GM21423 (cell line): Measurements from ENCODE around the gene NPHP4.
"Not testable (repeated sequence)": the region's sequence is repeated elsewhere in the genome, so short reads cannot be mapped to it uniquely, and the experiment has no call there.

ENCODE experiments used
- ATAC-seq: cut with Tn5 transposase; IDR thresholded peaks from one replicate; pipeline ENCODE4 v1.9.1; 2021; ENCODE audit warnings: mild to moderate bottlenecking, moderate library complexity; ENCODE audit not compliant: unreplicated experiment

The NPHP4 gene

DNA sequence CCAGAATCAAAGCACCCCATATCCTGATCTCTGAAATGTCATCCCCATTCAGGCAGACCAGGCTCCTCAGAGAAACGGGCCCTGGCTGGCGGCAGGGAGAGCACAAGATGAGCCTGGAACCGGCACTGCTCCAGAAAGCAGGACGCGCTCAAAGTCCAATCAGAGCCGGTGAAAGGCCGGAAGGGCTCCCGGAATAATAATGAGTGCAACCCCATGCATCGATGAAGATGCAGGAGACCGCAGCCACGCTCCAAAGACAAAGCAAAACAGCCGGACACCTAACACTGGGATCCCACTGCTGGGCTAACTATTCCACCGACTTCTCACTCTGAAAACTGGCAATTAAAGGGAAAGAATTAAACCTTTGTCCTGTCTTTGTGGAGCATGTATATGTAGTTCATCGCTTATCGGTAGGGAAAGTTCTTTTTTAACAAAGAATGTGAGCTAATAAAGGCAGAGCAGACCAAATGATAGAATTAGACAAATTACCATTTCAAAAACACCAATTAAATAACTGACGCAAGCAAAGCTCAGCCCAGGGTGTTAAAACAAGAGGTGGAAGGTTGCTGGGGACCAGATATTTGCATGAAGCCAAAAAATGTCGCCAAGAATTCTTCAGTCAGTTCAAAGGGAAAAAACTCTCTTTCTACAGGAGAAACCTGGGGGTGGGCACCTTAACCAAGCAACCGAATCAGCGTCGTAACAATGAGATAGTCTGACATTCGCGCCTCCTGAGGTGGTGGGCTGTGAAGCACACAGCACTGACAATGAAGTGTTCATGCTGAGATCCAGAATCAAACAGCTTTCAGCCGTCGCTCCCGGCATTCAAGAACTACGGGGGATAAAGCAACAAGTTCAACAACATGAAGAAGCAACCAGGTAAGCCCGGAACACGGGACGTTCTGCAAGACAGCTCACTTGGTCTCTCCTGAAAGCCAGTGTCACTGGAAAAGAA, 95.2 kb downstream of the NPHP4 start:
- ATAC-seq, result no peak

GRCh38 chr1:5895446-5896406, 96.5 kb downstream of the NPHP4 start:
- ATAC-seq, result no peak

- ATAC-seq, result not testable (repeated sequence)
These were observed 98.4 kb downstream of the NPHP4 start for GRCh38 chr1:5893699-5894278.

GRCh38 chr1:5892329-5892728, 99.9 kb downstream of the NPHP4 start:
- no peak for ATAC-seq

DNA sequence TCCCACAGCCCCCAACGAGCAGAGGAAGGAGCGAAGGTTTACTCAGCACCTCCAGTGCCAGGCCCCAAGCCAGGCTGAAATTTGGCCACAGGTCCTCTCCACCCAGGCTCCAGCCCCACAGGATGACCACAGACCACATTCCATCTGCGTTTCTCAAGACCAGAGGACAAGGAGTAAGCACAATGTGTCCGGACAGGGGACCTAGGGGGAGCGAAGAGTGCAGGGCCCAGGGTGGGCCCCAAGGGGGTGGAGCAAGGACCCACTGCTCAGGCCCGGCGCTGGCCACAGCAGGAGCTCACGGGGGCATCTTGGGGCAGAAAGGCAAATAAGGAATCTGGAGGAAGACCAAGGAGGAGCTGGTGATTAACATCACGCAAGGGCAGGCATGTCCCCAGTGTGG, 100.5 kb downstream of the NPHP4 start:
- no peak for ATAC-seq

GRCh38 chr1:5891137-5891536, 101.1 kb downstream of the NPHP4 start:
- no peak for ATAC-seq

GRCh38 chr1:5890346-5891106, 101.7 kb downstream of the NPHP4 start:
- ATAC-seq, result no peak

GRCh38 chr1:5889901-5890300, 102.3 kb downstream of the NPHP4 start:
- no peak for ATAC-seq

DNA sequence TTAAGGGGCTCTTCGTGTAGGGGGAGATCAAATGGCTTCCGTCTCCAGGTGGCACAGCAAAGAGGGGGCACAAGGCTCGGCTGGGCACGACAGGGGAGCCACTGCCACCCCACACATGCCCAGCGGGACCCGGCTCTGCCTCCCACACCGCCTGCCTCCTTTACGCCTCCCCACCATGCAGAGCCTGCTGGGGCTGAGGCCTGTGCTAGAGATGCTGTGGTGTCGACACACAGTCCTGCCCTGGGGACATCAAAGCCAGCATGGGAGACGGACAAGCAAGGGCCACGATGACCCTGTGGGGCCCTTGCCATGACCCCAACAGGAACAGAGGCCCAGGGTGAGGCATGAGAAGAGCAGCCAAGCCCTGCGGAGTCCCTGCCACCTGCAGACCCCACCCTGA, 102.8 kb downstream of the NPHP4 start:
- ATAC-seq, result no peak

GRCh38 chr1:5888606-5889211, 103.5 kb downstream of the NPHP4 start:
- no peak for ATAC-seq

DNA sequence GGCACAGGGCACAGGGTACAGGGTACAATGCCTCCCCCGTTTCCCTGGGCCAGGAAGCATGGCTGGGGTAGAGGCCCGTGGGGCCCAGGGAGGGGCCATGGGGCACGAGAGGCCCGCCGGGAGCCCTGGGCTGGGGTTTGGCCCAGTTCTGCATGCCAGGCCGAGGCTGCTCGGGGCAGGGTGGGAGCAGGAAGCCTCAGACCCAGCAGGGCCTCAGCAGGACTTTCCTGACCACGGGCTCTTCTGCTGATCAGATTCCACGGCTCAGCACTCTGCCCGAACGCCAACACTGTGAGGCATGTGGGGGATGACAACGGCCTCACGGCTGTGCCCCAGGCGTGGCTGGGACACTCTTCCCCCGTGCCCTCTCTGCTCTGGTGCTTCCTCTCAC, 104.3 kb downstream of the NPHP4 start:
- no peak for ATAC-seq

DNA sequence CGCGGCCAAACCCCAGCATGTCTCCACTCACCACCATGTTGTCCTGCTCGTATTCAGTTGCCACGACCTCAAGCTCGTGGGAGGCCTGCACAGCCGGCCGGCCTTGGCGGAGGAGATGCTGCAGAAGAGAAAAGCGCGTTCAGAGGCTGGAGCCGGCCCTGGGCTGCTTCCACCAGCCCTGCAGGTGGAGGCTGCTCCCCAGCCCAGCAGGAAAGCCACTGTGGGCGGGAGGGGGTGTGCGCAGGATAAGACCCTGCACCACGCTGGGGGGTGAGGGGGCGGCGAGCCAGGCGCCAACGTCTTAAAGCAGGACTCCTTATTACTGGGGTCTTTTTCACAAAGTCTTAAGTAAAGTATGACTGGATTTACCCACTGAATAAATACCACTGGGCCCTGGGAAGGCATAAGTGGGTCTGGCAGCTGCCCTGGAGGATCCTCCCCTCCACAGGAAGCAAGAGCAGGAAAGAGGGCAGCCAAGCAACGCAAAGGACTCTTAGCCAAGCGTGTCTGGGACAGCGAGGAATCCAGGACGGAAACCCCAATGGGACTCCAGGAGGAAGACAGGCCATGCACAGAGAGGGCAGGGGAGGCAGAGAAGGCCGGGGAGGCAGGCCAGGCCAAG, 104.8 kb downstream of the NPHP4 start:
- ATAC-seq, result no peak

DNA sequence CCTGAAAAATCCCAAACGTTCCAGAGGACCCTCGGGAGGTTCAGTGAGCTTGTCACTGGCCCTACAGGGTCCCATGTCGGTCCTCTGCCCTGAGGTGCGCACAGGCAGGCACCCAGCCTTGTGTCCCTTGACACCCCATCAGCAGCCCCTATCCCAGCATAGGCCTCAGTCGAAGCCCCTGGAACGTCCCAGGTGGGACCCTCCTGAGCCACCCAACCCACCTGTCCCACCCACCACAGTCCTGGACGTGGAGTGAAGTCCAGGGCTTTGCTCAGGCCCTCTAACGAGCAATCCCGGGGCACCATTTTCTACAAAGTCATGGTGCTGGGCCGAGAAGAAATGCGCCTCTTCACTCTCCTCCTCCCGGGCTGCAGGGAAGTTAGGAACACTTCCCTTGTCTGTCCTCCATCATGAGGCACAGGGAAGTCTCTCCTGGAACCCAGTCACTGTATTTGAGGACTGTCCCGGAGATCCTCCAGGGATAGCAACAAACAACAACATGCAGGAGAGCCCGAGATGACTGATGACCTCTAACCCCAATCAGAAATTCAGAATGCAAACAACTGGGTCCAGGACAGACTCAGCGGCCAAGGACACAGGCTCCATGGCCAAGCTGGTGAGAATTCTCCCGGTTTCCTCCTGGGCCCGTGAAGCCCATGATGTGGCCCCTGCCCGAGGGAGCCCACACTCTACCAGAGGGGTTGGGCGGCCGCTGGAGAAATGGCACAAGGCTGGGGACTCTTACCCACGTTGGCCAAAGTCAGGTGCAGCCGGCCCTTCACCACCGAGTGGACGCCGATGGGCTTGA, 105.5 kb downstream of the NPHP4 start:
- ATAC-seq, result no peak

DNA sequence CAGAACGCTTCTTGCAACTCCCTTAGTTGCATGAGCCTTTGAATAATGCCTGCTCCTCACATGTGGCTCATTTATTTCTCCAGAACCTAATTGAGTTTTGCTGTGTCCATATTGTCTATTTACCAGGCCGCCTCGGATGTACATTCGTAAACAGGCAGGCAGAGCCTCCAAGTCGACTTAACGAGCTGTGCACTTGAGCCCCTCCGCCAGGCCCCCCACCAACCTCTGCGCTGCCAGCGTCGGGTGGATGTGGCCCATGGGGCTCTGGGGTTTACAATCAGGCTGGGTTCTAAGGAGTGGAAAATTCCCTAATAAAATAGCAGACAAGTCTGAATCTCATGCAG, 106.1 kb downstream of the NPHP4 start:
- no peak for ATAC-seq

- no peak for ATAC-seq
These were observed 106.6 kb downstream of the NPHP4 start for GRCh38 chr1:5885471-5886139.

- ATAC-seq, result no peak
These were observed 108.1 kb downstream of the NPHP4 start for GRCh38 chr1:5884110-5884509.

DNA sequence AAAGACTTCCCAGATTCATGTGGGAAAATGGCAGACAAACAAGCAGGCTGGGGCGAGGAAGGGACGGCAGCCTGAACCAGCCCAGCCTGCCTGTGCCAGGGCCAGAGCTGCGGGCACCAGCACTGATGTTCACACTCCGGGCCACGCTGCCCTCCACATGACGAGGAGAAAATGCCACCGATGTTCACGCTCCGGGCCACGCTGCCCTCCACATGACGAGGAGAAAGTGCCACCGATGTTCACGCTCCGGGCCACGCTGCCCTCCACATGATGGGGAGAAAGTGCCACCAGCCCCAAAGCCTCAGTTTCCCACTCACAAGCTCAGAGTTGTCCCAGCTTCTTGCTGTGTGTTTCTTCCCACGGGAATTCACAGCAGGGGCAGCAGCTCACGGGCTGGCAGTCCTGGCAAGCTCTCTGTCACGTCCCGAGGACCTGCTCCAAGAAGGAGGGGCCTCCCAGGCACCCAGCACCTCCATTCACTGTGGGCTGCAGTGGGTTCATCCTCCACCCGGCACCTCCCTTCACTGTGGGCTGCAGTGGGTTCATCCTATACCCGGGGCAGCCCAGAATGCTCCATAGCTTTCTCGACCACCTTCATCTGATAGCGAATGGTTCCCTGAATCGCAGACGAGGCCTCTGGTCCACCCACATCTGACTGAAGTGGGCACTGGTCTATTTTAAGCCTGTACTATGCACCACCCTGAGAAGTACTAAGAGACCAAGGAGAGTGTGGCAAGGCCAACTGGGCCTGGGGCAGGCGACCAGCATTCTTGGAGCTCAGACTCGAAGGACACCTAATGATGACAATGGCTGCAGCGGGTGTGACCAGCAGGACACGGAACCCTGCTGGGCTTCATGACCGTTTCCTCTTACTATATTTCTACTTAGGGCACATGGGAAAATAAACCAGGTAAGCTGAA, 108.8 kb downstream of the NPHP4 start:
- ATAC-seq, result no peak
